NCI-H748 treated with DMSO at 0.1 percent for 48 hours (cell line): ENCODE data around the gene DNAH8.

Experiments used
- DNase-seq: peaks from one replicate; lab custom pipeline; 2025; lab: John Stamatoyannopoulos, UW

The DNAH8 gene

DNA sequence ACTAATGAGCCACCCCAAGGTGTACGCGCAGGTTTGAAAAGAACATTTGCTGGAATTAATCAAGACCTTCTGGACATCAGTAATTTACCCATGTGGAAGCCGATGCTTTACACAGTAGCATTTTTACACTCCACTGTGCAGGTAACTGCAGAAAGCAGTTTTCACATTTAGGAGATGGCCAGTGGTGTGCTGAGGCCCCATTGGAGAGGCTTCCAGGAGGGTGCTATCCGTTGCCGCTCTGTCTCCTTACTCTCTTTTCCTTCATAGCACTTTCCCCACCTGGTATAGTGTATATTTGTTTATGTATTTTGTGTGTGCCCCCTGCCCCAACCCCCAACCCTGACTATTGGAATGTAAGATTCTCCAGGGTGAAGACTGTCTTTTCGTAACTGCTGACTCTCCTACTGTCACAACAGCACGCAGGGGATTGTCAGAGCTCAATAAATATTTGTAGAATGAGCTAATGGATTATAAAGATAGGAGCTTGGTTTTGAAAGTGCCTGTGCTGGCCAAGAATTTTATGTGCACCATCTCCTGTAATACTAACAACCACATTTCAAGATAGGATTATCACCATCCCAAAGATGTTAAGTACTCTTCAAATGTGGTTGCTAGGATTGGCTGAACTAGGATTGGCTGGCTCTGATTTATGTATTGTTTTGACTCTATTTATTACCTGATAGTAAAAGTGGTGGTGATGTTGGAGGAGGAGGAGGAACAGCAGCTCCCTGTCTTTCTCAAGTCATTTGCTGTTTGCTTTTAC lies 259.5 kb downstream of the DNAH8 start:
- peak; percentile 5 for DNase-seq

DNA sequence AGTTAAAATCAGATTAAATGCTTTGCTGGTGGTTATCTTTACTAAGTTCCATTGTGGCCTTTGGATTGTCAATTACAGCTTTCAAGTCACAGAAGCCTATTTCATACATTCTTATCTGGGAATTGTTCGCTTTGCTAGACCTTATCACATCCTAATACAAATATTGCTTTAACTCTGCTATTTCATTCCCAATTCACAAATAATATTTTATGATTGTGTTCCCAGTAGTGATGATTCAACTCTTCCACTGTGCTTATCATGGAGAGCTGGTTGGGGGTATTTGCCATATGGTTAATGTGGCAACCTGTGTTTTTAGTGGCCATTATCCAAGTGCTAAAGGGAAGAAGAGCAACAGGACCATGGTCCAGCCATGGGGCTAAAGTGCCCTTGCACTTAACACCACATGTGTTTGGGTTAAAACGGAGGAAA lies 260.5 kb downstream of the DNAH8 start:
- no peak for DNase-seq

DNA sequence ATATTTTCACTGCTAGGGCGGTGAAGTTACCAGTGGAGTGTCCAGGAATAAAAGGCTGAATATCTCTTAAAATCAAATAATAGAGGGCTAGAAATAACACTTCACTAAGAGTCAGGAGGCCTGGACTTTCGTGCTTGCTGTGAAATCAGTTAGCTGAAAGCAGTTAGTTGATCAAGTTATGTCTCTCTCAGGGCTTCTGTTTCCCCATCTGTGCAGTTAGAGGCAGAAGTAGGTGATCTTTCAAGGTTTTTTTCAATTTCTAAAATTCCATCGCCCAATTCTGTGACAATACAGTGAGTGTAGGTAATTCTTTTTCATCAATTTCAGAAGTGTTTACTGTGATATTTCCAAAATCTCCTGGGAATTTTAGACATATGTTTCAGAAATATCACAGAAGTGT lies 260.9 kb downstream of the DNAH8 start:
- DNase-seq = no peak

DNA sequence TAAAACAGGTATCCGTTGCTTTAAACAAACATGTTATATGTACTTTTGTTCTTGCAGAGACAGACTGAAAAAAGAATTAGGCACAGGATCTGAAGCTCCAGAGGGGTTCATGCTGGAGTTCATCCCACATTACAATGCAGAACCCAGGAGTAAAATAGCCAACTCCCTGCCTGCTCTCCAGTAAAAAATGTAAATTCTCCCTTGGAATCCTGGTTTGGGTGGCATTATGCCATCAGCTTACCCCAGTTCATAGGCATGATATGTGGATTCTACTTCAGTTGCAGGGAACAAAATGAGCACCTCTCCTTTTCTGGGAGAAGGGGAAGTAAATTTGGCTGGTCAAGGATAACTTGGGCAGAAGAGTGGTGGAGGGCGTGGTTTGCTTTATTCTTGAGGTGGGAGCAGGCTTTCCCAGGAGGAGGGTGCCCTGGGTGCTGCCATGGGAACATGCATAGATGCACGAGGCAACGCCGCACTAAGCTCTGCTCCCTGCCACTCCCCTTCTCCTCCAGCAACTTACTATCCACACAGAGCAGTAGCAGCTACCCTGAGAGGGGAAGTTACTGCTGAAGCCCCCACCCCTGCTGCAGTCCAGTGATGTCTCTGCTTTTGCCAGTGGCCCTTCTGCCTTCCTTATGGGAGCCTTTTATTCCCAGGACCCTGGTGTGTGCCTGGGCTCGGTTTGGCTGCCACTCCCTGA lies 261.8 kb downstream of the DNAH8 start:
- no peak for DNase-seq

DNA sequence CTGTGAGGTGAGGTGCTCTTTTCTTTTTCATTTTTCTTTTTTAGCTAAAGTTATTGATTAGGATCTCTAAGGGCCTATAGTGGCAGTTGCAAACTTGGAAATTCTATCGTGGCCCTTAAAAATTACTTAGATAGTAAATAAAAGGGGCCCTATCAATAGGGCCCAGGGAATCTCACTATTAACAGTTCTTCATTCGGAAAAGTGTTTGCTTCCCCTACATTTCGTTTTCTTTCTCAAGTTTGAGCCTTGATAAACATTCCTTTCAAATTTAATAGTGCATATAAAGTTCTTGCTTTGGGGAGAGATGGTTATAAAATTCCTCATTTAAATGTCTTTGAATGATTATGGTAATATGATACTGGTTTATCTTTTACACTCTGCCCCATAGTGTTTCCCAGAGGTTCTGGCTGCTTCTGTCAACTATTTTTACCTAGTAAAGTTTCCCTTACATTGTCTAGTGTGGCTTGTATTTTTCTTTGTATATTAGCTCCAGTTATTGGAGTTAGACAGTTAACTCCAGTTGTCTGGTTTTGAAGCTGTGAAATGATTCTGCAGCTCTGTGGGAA lies 263.1 kb downstream of the DNAH8 start:
- DNase-seq = no peak

DNA sequence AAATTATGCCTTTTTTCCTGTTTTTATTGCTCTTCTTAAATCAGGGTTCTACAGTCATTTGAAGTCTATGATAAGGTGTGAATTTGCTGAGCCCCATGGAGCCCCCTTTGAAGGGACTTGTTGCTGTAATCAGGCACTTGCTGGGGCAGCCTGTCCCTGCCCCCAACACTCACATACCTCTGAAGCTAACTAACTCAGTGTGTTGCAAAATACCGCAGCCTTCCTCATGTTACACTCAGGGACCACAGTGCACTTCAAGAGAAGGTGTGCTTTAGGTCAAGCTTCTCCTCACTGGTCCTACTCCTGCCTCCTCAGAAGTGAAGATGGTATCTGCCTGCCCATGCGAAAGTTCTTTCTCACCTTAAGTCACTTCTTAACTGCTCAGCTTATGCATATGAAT lies 267.4 kb downstream of the DNAH8 start:
- DNase-seq = no peak

DNA sequence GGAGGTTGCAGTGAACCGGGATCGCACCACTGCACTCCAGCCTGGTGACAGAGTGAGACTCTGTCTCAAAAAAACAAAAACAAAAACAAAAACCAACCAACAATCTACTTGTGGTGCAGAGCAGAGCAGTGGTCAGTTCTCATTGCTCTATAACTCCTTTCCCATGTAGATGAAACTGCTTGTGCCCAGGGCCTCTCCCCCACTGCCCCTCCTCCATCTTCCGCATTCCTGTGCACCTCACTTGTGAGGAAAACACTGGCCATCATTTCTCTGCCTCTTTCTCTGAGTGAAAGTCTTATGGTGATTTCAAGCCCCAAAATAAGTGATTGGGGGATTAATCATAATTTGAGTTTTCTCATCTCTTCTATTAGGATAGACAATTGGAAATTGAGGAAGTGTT lies 269.6 kb downstream of the DNAH8 start:
- DNase-seq = no peak

DNA sequence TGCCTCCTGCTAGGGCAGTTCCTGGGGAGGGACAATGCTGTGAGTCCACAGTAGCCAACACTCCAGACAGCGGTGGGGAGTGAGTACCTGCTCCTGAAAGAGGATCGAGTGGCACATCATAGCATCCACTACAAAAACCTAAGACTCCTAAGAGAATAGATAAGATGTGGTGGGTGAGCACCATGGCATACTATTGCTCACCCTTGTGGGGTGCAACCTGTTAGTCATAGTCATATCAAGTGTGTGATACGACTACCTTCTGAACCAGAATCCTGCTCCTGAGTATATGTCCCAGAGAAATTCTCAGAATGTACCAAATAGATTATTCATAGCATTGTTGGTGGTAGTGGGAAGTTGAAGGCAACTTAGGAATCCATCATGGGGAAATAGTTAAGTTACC lies 270.7 kb downstream of the DNAH8 start:
- no peak for DNase-seq

DNA sequence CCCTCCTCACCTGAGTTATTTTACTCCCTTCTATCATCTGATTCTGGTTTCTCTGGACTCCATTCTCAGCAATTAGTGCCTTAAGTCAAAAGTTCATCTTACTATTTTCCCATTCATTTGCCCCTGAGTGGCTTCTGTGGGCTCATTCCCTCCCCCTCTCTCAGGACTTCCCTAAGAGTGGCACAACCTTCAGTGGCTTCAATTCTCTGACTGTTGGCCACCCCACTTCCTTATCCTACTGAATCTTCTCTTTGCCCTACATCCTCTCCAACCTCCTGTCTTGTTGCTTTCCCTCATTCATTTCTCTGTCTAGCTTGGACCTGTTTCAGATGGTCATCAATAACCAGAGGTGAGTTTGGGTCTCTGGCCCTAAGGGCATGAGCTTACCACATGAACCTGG lies 272.4 kb downstream of the DNAH8 start:
- no peak for DNase-seq

DNA sequence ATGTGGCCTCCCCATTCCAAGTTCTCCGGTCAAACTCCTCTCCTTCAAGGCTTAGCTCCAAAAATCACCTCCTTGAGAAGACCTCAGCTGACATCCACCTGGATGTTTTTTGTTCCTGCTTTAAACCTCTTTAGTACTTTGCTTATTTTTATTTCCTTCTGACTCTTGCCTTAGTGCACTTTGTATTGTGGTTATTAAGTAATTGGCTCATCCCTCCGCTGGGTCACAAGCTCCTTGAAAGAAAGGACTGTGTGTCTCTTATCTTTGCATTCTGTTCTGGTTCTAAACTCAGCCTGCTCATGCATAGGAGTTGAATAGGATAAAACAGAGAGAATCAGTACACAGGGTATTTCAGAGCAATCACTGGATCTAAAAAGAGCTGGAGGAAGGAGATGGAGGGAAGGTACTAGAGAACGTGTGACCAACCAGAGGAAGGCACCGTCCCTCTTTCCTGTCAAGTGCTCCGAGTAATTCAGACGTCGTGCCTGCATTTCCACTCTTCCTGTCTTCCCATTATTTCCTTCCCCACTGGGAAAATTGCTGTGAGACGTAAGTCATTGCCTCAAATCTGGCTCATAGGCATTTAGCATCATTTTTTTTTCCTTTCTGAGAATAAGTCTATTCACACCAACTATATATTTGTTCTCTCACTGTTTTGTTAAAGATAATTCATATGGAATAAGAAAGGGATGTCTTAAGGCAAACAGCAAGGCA lies 273.8 kb downstream of the DNAH8 start:
- DNase-seq = no peak

DNA sequence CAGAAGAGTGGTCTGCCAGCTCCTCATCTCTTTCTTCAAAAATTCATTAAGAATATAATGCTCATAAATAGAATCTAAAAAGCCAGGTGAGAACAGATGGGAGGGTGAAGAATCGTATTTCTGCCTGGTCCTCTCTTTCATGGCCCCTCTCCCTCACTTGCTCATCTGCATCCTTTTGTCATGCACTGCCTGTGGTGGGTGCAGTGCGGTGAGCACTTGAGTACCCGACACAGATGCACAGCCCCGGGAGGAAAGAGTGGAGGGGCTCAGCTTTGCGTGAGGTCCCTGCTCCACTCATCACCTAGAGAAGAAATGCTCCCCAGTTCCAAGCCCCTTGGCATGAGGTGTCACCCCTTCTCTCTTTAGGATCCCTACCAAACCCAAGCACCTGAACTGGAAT lies 275.4 kb downstream of the DNAH8 start:
- DNase-seq = no peak

DNA sequence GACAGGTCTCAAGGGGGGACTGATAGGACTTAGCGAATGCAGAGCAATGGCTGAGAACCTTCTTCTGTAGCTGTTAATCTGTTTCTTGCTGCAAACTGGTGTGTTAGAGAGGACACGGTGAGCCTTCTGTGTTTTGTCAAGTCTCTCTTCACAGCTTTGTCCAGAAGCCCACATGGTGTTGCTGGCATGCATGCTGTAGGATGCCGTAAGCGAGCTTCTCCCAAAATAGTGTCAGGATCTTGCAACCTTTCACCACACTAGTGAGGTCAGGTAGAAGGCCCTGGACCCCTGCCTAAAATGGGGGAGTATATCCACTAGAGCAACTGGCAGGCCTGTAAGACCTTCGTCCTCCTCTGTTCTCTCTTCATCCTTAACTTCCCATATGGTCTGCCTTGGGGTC lies 281.6 kb downstream of the DNAH8 start:
- DNase-seq = no peak

DNA sequence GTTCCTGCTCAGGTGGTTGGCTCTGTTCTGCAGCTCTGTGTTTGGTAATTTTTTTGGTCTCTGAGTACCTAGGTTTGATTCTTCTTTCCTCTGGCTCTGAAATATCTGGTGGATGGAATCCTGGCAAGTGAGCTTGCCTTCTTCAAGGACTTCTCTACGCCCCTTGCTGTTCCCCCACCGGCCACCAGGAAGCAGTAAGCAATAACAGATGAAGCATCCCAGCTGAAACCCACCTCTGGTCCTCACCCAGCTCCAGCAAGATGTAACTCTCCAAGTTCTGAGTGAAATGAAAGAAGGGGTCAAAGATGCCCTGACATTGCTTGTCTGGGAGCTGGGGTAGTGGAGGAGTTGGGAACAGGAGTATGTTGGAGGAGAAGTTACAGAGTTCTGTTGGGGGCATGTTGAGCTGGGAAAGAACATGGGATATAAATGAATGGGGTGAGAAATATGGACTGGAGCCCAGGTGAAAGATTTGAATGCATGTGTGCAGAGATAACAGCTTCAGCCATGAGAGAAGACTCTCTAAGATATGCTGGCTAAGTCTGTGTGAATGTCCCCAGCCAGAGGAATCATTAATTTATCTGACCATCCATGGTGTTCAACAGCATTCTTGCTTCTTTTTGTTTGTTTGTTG lies 282.1 kb downstream of the DNAH8 start:
- DNase-seq = no peak

DNA sequence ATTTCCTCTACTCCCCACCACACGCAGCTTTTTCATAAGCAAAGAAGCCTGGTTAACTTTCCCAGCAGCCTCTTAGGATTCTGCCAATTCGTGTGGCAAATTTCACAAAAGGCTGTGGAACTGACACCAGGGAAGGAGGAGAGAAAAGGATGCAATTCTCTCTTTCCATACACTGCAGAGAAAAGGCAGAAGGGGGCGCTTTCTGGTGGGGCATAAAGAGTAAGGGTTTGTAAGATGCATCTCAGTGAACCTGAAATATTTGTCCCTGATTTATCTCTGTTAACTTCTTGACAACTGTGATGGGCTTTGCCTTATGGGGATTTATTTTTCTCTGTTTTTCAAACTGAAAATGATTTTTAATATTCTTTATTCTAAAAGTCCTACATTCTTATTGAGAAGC lies 288.0 kb downstream of the DNAH8 start:
- no peak for DNase-seq

DNA sequence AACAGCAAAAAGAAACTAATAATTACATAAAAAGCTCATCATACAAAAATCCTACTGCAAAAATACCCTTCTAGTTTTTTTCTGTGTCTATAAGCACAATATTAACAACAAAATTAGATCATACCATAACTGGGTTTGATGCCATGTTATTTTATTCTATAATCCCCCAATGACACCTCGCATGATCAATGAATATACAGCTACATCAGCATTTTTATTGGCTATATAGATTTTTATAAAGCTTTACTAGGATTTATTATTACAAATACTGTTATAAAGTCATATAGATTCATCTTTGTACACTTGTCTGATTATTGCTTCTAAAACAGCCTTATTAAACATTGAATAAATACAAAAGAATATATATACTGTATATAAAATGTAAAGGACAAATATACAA lies 288.4 kb downstream of the DNAH8 start:
- DNase-seq = no peak

DNA sequence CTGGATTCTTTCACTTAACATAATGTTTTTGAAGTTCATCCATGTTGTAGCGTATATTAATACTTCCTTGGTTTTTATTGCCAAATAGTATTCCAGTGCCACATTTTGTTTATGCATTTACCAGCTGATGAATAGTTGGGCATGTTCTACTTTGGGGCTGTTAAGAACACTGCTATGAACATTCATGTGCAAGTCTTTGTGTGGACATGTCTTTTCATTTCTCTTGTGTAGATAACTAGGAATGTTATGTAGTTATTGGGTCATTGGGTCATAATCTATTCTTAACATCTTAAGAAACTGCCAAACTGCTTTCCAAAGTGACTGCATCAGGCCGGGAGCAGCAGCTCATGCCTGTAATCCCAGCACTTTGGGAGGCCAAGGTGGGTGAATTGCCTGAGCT lies 289.7 kb downstream of the DNAH8 start:
- DNase-seq = no peak

DNA sequence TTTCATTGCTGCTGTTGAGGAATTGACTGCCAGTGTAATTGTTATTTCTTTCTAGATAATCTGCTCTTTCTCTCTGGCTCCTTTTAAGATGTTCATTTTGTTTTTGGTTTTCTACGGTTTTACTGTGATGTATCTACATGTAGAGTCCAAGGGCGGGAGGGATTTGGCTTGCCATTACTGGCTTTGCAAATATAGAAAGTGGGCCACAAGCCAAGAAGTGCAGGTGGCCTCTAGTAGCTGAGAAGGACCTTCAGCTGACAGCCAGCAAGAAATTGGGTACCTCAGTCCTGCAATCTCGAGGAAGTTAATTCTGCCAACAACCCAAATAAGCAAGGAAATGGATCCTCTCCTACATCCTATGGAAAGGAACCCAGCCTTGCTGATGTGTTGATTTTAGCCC lies 290.7 kb downstream of the DNAH8 start:
- DNase-seq = peak; percentile 21

DNA sequence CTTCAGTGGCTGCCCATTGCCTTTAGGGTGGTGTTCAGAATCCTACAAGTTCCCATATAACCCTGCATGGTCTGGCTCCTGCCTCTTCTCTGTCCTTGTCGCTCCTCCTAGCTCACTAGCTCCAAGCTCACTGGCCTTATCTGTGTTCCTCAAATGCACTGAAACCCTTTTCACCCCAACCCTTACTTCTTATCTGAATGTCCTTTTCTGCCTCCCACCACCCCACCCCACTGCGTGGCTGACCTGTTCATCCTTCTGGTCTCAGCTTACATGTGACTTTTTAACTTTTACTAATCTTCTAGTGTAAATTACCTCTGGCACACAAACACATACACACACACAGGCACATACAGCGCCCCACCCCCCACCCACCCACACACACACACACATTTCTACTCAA lies 292.5 kb downstream of the DNAH8 start:
- DNase-seq = no peak

DNA sequence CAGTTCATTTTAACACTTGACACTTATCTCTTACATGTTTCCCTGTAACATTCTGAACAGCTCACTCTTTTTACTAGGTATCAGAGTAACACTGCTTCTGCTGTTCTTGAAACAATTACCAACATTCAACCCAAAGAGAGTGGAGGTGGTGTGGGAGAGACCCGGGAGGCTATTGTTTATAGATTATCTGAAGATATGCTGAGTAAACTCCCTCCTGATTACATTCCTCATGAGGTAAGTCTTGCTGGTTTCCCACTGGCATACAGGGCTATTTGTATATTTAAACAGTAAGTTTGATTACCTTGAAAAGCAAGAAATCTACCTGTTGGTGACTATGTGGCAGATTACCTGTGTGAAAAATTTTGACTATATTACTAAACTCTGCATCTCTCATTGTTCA lies 293.6 kb downstream of the DNAH8 start:
- DNase-seq = no peak

DNA sequence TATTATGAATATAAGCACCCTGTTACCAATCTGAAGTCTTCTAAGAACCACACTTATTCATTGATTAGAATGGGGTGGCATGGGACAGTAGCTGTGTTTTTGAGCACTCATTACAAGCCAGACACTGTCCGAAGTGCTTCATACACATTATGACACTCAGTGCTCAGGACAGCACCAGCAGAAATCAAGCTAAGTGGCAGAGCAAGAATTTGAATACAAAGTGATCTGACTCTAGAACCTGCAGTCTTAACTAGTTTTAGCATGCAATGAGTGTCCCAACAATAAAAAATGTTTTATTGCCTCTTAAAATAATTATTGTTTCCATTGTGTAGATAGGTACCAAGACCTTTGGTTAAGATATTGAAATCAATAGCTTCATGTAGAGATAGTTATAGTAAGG lies 294.4 kb downstream of the DNAH8 start:
- DNase-seq = no peak

DNA sequence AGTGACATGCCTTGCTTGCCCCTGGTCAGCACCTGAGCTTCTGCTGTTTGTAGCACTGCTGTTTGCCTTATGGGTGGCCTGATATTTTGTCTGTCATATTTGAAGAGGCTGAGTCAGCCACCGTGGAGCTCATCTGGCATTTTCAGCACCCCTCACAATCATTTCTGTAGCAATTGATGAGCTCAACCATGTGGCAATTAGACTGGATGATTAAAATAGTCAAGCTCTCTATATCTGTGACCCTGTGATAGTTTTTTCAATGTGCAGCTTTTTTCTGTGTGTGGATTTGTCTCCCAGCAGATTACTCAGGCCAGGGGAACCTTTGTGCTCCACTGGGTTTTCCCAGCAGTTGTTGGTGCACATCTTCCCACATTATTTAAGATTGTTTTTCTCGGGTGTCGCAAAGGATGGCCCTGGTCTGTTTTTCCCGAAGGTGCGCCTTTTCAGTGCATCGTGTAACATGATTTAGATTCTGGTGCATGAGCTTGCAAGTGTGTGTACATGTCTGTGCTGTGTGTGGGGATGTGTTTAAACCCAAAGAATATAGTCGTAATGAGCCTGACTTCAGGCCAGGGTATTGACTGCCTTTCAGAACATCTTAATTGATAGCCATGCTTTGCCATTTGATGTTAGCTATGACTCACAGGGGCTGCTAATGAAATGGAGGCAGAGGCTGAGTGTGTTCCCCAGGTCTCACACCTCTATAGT lies 301.9 kb downstream of the DNAH8 start:
- DNase-seq = no peak

DNA sequence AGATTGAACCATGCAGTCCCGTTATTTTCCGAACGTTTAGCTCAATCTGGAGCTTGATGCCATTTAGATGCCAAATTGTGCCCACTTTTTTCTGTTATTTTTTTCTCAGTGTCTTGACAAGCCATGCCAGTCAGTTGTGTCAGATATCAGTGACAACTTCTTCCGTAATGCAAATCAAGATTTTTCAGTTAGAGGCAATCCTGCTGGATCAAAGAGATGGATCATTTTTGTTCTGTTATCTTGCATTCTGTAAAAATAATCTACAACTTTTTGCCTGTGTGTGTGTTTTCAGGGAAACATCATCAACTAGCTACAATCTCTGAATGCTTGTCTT lies 302.4 kb downstream of the DNAH8 start:
- DNase-seq = no peak
